Left ventricle myocardium inferior (tissue), 1 donor: Measurements from ENCODE around the gene CACNA1C. TPM values are rescaled to one million over a fixed set of nuclear protein-coding genes. Genes with fewer than 3 reads are reported as not detected.

Source experiments
- DNase-seq: peaks from one replicate; pipeline ENCODE4 v3.0.0-alpha.2; 2020
- H3K27ac ChIP-seq: fragments of 200-600 bp; replicated peaks from 2 replicates; pipeline ENCODE4 v1.8.0; 2021
- H3K27me3 ChIP-seq: fragments of 200-600 bp; 2 replicates; pipeline ENCODE4 v1.8.0; 2021; ENCODE audit warnings: low read depth
- H3K36me3 ChIP-seq: fragments of 200-600 bp; 2 replicates; pipeline ENCODE4 v1.8.0; 2021
- H3K4me1 ChIP-seq: fragments of 200-600 bp; 2 replicates; pipeline ENCODE4 v1.8.0; 2021
- H3K4me3 ChIP-seq: fragments of 200-600 bp; 2 replicates; pipeline ENCODE4 v1.8.0; 2021; ENCODE audit warnings: mild to moderate bottlenecking, moderate library complexity
- H3K9me3 ChIP-seq: fragments of 200-600 bp; replicated peaks from 2 replicates; pipeline ENCODE4 v1.8.0; 2021
- intact Hi-C: fragments of 100-400 bp; cut with micrococcal nuclease; formaldehyde crosslinking; loops from one replicate; pipeline ENCODE4 v1.11.0; 2022
- total RNA-seq: library from RNA; stranded (reverse); fragmentation: NEBNext Ultra II Directional; extraction: Animal tissue kit (Norgen Biotek cat#: 25700); gene quantifications from one replicate; pipeline ENCODE4 v1.2.1, GENCODE V29; 2021
- TF ChIP-seq, protein P1 (sequence below): fragments of 200-600 bp; IDR thresholded peaks from 2 replicates; pipeline ENCODE4 v1.8.0; 2021; ENCODE audit warnings: antibody characterized with exemption, mild to moderate bottlenecking, borderline replicate concordance
- donor health status: DM: no; HTN: yes; CAD: no; lungs with severe emphysema.

Gene CACNA1C
- total RNA-seq, 1 donor from 2014 or later = 137 TPM

DNA sequence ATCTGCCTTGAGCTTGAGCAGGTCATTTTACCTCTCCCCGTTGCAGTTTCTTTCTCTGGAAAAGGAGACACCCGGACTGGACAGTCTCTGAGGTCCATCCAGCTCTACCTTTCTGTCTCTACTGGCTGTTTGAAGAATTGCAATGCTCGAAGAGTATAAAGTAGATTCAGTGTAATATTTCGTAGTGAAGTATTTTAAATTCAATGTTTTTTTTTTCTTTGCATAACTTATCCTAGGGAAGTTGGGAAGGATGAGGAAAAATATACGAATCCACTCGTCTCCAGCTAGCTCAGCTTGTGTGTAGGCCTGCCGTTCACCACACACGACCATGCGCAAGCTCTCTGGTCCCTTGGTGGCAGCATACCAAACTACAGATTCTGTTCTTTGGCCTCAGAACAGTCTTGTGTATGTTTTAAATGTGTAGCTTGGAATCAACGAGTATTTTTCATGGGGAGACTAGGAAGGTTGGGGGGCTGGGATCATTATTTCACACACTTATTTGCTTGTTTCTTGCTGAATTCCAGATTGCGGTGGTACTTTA lies 307.9 kb downstream of the CACNA1C start:
- peaks cover 77% of the 10 kb centered on the region for H3K4me1 ChIP-seq
- TF ChIP-seq, protein P1, sequence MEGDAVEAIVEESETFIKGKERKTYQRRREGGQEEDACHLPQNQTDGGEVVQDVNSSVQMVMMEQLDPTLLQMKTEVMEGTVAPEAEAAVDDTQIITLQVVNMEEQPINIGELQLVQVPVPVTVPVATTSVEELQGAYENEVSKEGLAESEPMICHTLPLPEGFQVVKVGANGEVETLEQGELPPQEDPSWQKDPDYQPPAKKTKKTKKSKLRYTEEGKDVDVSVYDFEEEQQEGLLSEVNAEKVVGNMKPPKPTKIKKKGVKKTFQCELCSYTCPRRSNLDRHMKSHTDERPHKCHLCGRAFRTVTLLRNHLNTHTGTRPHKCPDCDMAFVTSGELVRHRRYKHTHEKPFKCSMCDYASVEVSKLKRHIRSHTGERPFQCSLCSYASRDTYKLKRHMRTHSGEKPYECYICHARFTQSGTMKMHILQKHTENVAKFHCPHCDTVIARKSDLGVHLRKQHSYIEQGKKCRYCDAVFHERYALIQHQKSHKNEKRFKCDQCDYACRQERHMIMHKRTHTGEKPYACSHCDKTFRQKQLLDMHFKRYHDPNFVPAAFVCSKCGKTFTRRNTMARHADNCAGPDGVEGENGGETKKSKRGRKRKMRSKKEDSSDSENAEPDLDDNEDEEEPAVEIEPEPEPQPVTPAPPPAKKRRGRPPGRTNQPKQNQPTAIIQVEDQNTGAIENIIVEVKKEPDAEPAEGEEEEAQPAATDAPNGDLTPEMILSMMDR = peak; percentile 51
- peak overlapping the region; percentile 28 for H3K27ac ChIP-seq
- H3K4me3 ChIP-seq = no peak overlapping the region
- no peaks in the 10 kb centered on the region for H3K27me3 ChIP-seq
- intact Hi-C loops = no loop called here
- no peaks in the 10 kb centered on the region for H3K36me3 ChIP-seq
- no peak for DNase-seq
- H3K9me3 ChIP-seq = no peaks in the 10 kb centered on the region

DNA sequence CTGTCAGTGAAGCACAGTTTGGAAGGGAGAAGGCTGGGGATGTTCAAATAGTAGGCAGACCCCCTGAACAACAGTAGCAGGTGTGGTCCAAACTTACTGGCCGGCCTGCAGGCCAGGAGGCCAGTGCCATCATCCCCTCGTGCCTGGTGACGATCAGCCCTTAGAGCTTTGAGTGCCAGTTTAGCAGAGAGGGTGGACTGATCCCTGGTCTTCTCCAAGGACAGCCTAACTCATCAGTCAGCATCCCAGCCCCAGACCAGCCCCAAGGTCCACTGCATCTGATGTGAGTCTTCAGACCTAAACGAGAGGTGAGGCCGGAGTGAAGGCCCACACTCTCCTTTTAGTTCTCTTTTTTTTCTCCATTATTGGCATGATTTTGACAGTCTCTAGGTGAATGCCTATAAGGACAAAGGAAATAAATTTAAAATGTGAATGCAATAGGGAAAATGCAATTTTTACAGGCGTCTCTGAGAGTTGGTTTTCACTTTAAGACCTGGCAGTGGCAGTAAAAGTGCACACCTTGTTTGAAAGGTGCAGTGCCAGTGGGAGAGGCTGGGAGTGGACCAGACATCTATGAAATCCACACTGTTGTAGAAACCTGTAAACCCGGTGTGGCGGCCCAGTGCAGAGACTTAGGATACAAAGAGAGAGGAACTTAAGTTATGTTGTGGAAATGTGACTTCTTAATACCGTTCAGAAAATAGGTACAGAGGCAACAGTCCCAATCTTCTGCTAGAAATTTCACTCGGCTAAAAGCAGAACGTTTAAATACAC lies 311.2 kb downstream of the CACNA1C start:
- no peaks in the 10 kb centered on the region for H3K9me3 ChIP-seq
- intact Hi-C loops = no loop called here
- TF ChIP-seq, protein P1 = no peak
- DNase-seq = no peak
- no peaks in the 10 kb centered on the region for H3K27me3 ChIP-seq
- peak overlapping the region; percentile 32 for H3K27ac ChIP-seq
- H3K36me3 ChIP-seq = no peaks in the 10 kb centered on the region
- peaks cover 45% of the 10 kb centered on the region for H3K4me1 ChIP-seq
- H3K4me3 ChIP-seq = no peak overlapping the region

DNA sequence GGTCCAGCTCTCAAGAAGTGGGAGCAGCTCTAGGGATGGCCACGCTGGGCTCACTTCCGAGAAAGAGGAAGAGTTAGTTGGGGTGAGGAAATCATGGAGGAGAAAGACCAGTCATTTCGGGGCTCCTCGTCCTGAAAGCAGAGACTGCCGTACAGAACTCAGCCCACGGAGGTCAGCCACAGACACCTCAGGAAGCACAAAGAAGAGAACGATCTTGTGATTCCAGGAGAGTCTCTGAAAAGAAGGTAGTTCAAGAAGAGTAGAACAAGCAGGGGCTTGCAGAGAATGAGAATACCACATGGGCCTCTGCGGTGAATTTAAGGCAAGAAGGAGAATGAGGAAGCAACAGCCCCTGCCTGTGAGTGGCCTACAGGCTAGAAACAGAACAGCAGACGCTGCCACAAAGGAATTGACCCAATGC lies 311.9 kb downstream of the CACNA1C start:
- H3K27ac ChIP-seq = peak overlapping the region; percentile 32
- no peaks in the 10 kb centered on the region for H3K36me3 ChIP-seq
- no peak overlapping the region for H3K4me3 ChIP-seq
- H3K27me3 ChIP-seq = no peaks in the 10 kb centered on the region
- TF ChIP-seq, protein P1 = peak; percentile 10
- no peak for DNase-seq
- H3K4me1 ChIP-seq = peaks cover 39% of the 10 kb centered on the region
- H3K9me3 ChIP-seq = no peaks in the 10 kb centered on the region
- intact Hi-C loops = no loop called here

DNA sequence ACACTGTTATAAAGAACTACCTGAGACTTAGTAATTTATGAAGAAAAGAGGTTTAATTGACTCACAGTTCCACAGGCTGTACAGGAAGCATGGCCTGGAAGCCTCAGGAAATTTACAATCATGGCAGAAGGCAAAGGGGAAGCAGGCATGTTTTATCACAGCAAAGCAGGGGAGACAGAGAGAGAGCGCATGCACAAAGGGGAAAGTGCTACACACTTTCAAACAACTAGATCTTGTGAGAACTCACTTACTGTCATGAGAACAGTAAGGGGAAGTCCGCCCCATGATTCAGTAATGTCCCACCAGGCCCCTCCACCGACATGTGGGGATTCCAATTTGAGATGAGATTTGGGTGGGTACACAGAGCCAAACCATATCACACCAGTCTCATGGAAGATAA lies 313.9 kb downstream of the CACNA1C start:
- no peaks in the 10 kb centered on the region for H3K9me3 ChIP-seq
- TF ChIP-seq, protein P1 = no peak
- H3K36me3 ChIP-seq = no peaks in the 10 kb centered on the region
- intact Hi-C loops = no loop called here
- DNase-seq = no peak
- no peak overlapping the region for H3K4me3 ChIP-seq
- no peak overlapping the region for H3K27ac ChIP-seq
- H3K27me3 ChIP-seq = no peaks in the 10 kb centered on the region
- H3K4me1 ChIP-seq = peaks cover 26% of the 10 kb centered on the region

DNA sequence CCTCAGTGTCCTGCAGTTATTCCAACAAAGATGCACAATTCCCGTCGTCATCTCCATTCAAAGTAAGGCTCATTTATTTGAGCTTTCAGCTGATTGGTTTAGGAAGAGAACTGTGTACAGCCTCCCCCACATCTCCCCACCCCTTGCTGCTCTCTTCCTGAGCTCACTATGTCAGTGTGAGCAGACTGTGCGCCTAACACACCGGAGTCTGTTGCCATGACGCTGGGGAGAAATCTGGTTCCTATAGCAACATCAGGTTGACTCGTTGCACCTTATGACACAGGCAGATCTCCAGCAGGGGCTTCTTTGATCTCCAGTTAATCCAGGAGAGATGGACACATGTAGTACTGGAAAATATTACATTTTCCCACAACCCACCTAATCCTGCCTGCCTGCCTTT lies 319.4 kb downstream of the CACNA1C start:
- H3K9me3 ChIP-seq = no peaks in the 10 kb centered on the region
- no peak overlapping the region for H3K4me3 ChIP-seq
- no peaks in the 10 kb centered on the region for H3K27me3 ChIP-seq
- no peaks in the 10 kb centered on the region for H3K36me3 ChIP-seq
- H3K4me1 ChIP-seq = peaks cover 53% of the 10 kb centered on the region
- DNase-seq = no peak
- TF ChIP-seq, protein P1 = no peak
- peak overlapping the region; percentile 45 for H3K27ac ChIP-seq
- intact Hi-C loops = no loop called here
